ENCODE measurements around the gene SLF2. TPM values are rescaled to one million over a fixed set of nuclear protein-coding genes. Genes with fewer than 3 reads are reported as not detected.

The SLF2 gene
- total and polyA plus RNA-seq, 2 of the 13 experiments (the other 11 are each of a cell fraction or from before 2014, with no cell fraction given), result 12.2 to 48.1 TPM

GRCh38 chr10:100912605-100913469 is at the start of gene SLF2 (continued):
- peak; percentile 96; the same call in 1 of the 2 replicates for TF ChIP-seq ZNF790 (CRISPR knock-in tag; IDR thresholded peaks at IDR 0.05; ENCODE audit: borderline replicate concordance)
- TF ChIP-seq ARNT2 (CRISPR knock-in tag; IDR thresholded peaks at IDR 0.05; ENCODE audit: low read depth), result peak; percentile 35; the same call in 1 of the 2 replicates
- TF ChIP-seq ELF1 (CRISPR knock-in tag; IDR thresholded peaks at IDR 0.05), result peak; percentile 55
- peak; percentile 79 for TF ChIP-seq SAP130 (CRISPR knock-in tag; IDR thresholded peaks at IDR 0.05; ENCODE audit: low read depth)
- TF ChIP-seq NKX3-1 (CRISPR knock-in tag; IDR thresholded peaks at IDR 0.05), result peak; percentile 71; the same call in 1 of the 2 replicates
- TF ChIP-seq TCF12 (IDR thresholded peaks at IDR 0.05), result no peak
- peak; percentile 71; the same call in 1 of the 2 replicates for TF ChIP-seq TCF12 (CRISPR knock-in tag; IDR thresholded peaks at IDR 0.05)
- TF ChIP-seq DNMT1 (CRISPR knock-in tag; IDR thresholded peaks at IDR 0.05), result no peak
- peak; percentile 82 for TF ChIP-seq ZFX (CRISPR knock-in tag; IDR thresholded peaks at IDR 0.05; ENCODE audit: low read depth)
- TF ChIP-seq THAP9 (CRISPR knock-in tag; IDR thresholded peaks at IDR 0.05; ENCODE audit: borderline replicate concordance), result peak; percentile 54; the same call in 1 of the 2 replicates
- TF ChIP-seq SMC3 (IDR thresholded peaks at IDR 0.05; ENCODE audit: low read length), result peak; percentile 13; the same call in 1 of the 2 replicates
- peak; percentile 37; the same call in 1 of the 2 replicates for TF ChIP-seq ZNF670 (CRISPR knock-in tag; IDR thresholded peaks at IDR 0.05; ENCODE audit: borderline replicate concordance)
- TF ChIP-seq TMF1 (CRISPR knock-in tag; IDR thresholded peaks at IDR 0.05; ENCODE audit: low read depth), result peak; percentile 78
- peak; percentile 40; the same call in 1 of the 2 replicates for TF ChIP-seq ZNF281 (CRISPR knock-in tag; IDR thresholded peaks at IDR 0.05; ENCODE audit: borderline replicate concordance)
- TF ChIP-seq ZNF530 (CRISPR knock-in tag; IDR thresholded peaks at IDR 0.05; ENCODE audit: low read depth), result no peak
- TF ChIP-seq SNAPC4 (CRISPR knock-in tag; IDR thresholded peaks at IDR 0.05), result no peak
- TF ChIP-seq SNAPC2 (CRISPR knock-in tag; IDR thresholded peaks at IDR 0.05), result peak; percentile 29; the same call in 1 of the 2 replicates

Measured in HepG2 (cell line).